ENCODE results near the gene RASSF5. TPM values are rescaled to one million over a fixed set of nuclear protein-coding genes. Genes with fewer than 3 reads are reported as not detected.

The RASSF5 gene
- total and polyA plus RNA-seq, 2 experiments from 2014 or later = 0.48 to 4.4 TPM

- Histone ChIP-seq H3K36me3 (ENCODE audit: insufficient read depth) (no peaks in the 10 kb centered on the region), H3K9me2 (ENCODE audit: insufficient read depth) (no peaks in the 10 kb centered on the region), H3K27ac (ENCODE audit: low read depth) (no peak overlapping the region), H3K79me2 (replicated peaks; ENCODE audit: insufficient read depth) (no peaks in the 10 kb centered on the region), H3K4me1 (ENCODE audit: insufficient read depth) (no peaks in the 10 kb centered on the region), H4K20me1 (replicated peaks; ENCODE audit: insufficient read depth) (no peaks in the 10 kb centered on the region), H3K4me2 (no peak overlapping the region), H3F3A (replicated peaks; ENCODE audit: low read depth) (no peaks in the 10 kb centered on the region), H2AFZ (no peak overlapping the region), H3K4me3 (no peak overlapping the region), H3K27me3 (ENCODE audit: insufficient read depth) (no peaks in the 10 kb centered on the region)
- DNase-seq (ENCODE audit: low spot score) (no peak), ATAC-seq (no peak)
- Mint-ChIP-seq H3K4me3 (no peak overlapping the region), H3K27ac (no peak overlapping the region), H3K4me1 (peaks cover 10% of the 10 kb centered on the region; the same call in 2 of the 3 replicates), H3K9me3 (no peaks in the 10 kb centered on the region; the same call in 2 of the 3 replicates), H3K36me3 (ENCODE audit: low read depth) (no peaks in the 10 kb centered on the region), H3K27me3 (ENCODE audit: insufficient read depth, low read depth, poor library complexity) (peaks cover 11% of the 10 kb centered on the region)
- TF ChIP-seq JUNB (IDR thresholded peaks at IDR 0.05; ENCODE audit: unreplicated experiment) (no peak), CTCF (conservative IDR thresholded peaks at IDR 0.05; ENCODE audit: low read depth in 2 of 2) (no peak), POLR2AphosphoS5 (IDR thresholded peaks at IDR 0.05; ENCODE audit: low read depth) (no peak), ZNF331 (CRISPR knock-in tag; IDR thresholded peaks at IDR 0.05; ENCODE audit: low read depth) (no peak), ZNF462 (CRISPR knock-in tag; IDR thresholded peaks at IDR 0.05) (no peak), ETS1 (IDR thresholded peaks at IDR 0.05) (no peak), EZH2 (IDR thresholded peaks at IDR 0.05; ENCODE audit: low read depth, unreplicated experiment) (no peak), REST (IDR thresholded peaks at IDR 0.05; ENCODE audit: unreplicated experiment) (no peak), NANOG (IDR thresholded peaks at IDR 0.05; ENCODE audit: borderline replicate concordance) (no peak), EZH2phosphoT487 (IDR thresholded peaks at IDR 0.05; ENCODE audit: unreplicated experiment) (no peak), ZNF114 (CRISPR knock-in tag; IDR thresholded peaks at IDR 0.05) (no peak), CREB1 (CRISPR knock-in tag; IDR thresholded peaks at IDR 0.05; ENCODE audit: low read depth) (no peak), STAT1 (IDR thresholded peaks at IDR 0.05; ENCODE audit: unreplicated experiment) (no peak)
These were observed 71.0 kb downstream of the RASSF5 start for GRCh38 chr1:206578068-206578977.
